ENCODE results near the gene AARSD1.

DNA sequence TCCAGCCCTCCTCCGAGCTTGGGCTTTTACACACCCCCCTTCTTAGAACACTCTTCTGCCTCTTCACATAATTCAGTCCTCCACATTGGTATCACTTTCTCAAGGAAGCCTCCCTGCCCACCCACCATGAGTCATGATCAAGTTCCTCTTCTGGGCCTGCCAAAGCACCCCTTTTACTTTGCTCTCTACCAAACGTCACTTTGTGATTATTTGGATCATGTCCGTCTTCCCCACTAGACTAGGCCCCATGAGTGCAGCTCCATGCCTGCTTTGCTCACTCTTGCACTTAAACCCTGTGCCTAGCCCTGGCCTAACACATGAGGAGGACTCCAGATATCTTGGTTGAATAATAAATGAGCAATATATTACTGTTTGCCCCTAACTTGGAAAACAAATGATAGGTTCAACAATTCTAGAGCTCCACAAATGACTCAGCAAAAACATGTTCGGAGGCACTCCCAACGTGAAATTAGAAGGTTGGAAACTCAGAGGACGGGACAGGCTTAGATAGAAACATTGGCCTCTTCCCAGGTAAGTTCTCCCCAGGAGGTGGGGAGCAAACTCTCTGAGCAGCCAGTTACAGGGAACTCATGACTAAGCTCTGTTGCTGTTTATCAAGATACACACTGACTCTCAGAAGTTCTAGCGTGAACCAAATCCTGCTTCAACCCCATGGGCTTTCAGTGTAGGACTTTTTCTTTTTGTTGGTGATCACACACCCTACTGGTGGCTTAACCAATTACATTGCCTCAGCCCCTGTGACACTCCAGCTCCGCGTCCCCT lies 35.3 kb downstream of the AARSD1 start:
- TF ChIP-seq, protein P1, sequence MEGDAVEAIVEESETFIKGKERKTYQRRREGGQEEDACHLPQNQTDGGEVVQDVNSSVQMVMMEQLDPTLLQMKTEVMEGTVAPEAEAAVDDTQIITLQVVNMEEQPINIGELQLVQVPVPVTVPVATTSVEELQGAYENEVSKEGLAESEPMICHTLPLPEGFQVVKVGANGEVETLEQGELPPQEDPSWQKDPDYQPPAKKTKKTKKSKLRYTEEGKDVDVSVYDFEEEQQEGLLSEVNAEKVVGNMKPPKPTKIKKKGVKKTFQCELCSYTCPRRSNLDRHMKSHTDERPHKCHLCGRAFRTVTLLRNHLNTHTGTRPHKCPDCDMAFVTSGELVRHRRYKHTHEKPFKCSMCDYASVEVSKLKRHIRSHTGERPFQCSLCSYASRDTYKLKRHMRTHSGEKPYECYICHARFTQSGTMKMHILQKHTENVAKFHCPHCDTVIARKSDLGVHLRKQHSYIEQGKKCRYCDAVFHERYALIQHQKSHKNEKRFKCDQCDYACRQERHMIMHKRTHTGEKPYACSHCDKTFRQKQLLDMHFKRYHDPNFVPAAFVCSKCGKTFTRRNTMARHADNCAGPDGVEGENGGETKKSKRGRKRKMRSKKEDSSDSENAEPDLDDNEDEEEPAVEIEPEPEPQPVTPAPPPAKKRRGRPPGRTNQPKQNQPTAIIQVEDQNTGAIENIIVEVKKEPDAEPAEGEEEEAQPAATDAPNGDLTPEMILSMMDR (IDR thresholded peaks at IDR 0.05) = peak; percentile 55 to 90 (median 80)
- TF ChIP-seq POLR2A (IDR thresholded peaks at IDR 0.05) = no peak
- TF ChIP-seq POLR2AphosphoS5 (IDR thresholded peaks at IDR 0.05) = peak; percentile 44
